Vagina (tissue), 2 donors: ENCODE results near the gene THSD7A. TPM values are rescaled to one million over a fixed set of nuclear protein-coding genes. Genes with fewer than 3 reads are reported as not detected.

Experiments used
- DNase-seq, 2 donors: peaks; one replicate each; pipeline ENCODE4 v3.0.0-alpha.2; 2017; ENCODE audit errors: extremely low spot score in 2 of 2
- H3K27ac ChIP-seq: fragments of 200-600 bp; sonication (generic); one replicate; pipeline ENCODE4 v1.5.1; 2019
- H3K27me3 ChIP-seq: fragments of 200-600 bp; sonication (generic); one replicate; pipeline ENCODE4 v1.5.1; 2019
- H3K36me3 ChIP-seq, 2 donors: fragments of 200-600 bp; sonication (generic); one replicate each; pipeline ENCODE4 v1.5.1; 2017 to 2019
- H3K4me1 ChIP-seq: fragments of 200-600 bp; sonication (generic); one replicate; pipeline ENCODE4 v1.5.1; 2019
- H3K4me3 ChIP-seq, 2 donors: fragments of 200-600 bp; sonication (generic); 1 replicate in 1 of 2; 2 replicates in 1 of 2; pipeline ENCODE4 v1.5.1; 2016 to 2019
- H3K9me3 ChIP-seq: fragments of 200-600 bp; sonication (generic); one replicate; pipeline ENCODE4 v1.5.1; 2019
- POLR2A ChIP-seq, 2 donors: fragments of 450-650 bp; IDR thresholded peaks; one replicate each; pipeline ENCODE4 v1.6.1; 2017; ENCODE audit warnings: antibody characterized with exemption in 2 of 2, mild to moderate bottlenecking in 2 of 2, moderate library complexity in 2 of 2
- POLR2AphosphoS5 ChIP-seq, 2 donors: sonication (generic); formaldehyde crosslinking; IDR thresholded peaks; one replicate each; pipeline ENCODE4 v1.9.0; 2017; ENCODE audit warnings: antibody characterized with exemption in 2 of 2, mild to moderate bottlenecking in 2 of 2, low read depth in 1 of 2; ENCODE audit not compliant: insufficient read depth in 1 of 2
- intact Hi-C: fragments of 100-400 bp; cut with DNase I; formaldehyde crosslinking; loops from one replicate; pipeline ENCODE4 v1.15.1; 2023
- total RNA-seq: library from RNA; depleted of rRNA; stranded (reverse); fragments of >200 nt; gene quantifications from one replicate; pipeline ENCODE4 v1.2.3, GENCODE V29; 2016
- TF ChIP-seq, protein P1 (sequence below), 3 experiments: fragments of 450-650 bp in 2 of 3; fragments of 200-600 bp in 1 of 3; sonication (generic) in 1 of 3; IDR thresholded peaks; one replicate each; pipeline ENCODE4 v1.5.1; 2017 to 2019; ENCODE audit warnings: antibody characterized with exemption in 3 of 3, mild to moderate bottlenecking in 2 of 3, moderate library complexity in 2 of 3

THSD7A gene
- total RNA-seq, 1 donor from 2014 or later, result 9.3 TPM

- intact Hi-C loops, result no loop called here
Measured at GRCh38 chr7:11491811-11492210, 340.2 kb downstream of the THSD7A start.

DNA sequence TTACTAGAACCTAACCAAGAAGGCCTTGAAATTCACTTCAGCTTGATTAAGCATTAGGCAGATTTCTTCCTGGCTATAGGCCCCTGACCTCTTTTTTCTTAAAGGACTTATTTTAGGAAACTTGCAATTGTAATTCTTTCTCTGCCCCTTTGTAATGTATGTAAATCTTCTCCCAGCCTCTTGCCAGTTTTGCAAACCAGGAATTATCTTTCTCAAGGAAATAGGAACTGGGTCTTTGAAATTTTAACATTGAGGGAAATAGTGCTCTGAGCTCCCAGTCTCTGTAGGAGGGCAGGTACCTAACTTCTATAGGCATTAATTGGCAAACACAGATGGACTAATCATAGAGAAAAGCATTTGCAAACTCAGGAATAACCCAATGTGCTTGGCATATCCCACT, 342.7 kb downstream of the THSD7A start:
- H3K27me3 ChIP-seq, result no peaks in the 10 kb centered on the region
- H3K9me3 ChIP-seq, result no peaks in the 10 kb centered on the region
- H3K4me1 ChIP-seq, result no peaks in the 10 kb centered on the region
- TF ChIP-seq POLR2A (IDR thresholded peaks at IDR 0.05) (no peak), POLR2AphosphoS5 (IDR thresholded peaks at IDR 0.05; ENCODE audit: insufficient read depth in 1 of 2, low read depth in 1 of 2) (no peak)
- TF ChIP-seq, protein P1, sequence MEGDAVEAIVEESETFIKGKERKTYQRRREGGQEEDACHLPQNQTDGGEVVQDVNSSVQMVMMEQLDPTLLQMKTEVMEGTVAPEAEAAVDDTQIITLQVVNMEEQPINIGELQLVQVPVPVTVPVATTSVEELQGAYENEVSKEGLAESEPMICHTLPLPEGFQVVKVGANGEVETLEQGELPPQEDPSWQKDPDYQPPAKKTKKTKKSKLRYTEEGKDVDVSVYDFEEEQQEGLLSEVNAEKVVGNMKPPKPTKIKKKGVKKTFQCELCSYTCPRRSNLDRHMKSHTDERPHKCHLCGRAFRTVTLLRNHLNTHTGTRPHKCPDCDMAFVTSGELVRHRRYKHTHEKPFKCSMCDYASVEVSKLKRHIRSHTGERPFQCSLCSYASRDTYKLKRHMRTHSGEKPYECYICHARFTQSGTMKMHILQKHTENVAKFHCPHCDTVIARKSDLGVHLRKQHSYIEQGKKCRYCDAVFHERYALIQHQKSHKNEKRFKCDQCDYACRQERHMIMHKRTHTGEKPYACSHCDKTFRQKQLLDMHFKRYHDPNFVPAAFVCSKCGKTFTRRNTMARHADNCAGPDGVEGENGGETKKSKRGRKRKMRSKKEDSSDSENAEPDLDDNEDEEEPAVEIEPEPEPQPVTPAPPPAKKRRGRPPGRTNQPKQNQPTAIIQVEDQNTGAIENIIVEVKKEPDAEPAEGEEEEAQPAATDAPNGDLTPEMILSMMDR (IDR thresholded peaks at IDR 0.05), result no peak
- intact Hi-C loops, result no loop called here
- no peak for DNase-seq
- no peaks in the 10 kb centered on the region for H3K36me3 ChIP-seq
- H3K27ac ChIP-seq, result no peak overlapping the region
- no peak overlapping the region for H3K4me3 ChIP-seq

More at GRCh38 chr7:11491811-11492210, 340.2 kb downstream of the THSD7A start:
- H3K4me1 ChIP-seq, result no peaks in the 10 kb centered on the region
- H3K9me3 ChIP-seq, result no peaks in the 10 kb centered on the region
- no peaks in the 10 kb centered on the region for H3K27me3 ChIP-seq
- no peak overlapping the region for H3K4me3 ChIP-seq
- no peaks in the 10 kb centered on the region for H3K36me3 ChIP-seq
- H3K27ac ChIP-seq, result no peak overlapping the region
- TF ChIP-seq POLR2A (IDR thresholded peaks at IDR 0.05) (no peak), POLR2AphosphoS5 (IDR thresholded peaks at IDR 0.05; ENCODE audit: insufficient read depth in 1 of 2, low read depth in 1 of 2) (no peak)
- TF ChIP-seq, protein P1 (IDR thresholded peaks at IDR 0.05), result no peak
- DNase-seq, result no peak

DNA sequence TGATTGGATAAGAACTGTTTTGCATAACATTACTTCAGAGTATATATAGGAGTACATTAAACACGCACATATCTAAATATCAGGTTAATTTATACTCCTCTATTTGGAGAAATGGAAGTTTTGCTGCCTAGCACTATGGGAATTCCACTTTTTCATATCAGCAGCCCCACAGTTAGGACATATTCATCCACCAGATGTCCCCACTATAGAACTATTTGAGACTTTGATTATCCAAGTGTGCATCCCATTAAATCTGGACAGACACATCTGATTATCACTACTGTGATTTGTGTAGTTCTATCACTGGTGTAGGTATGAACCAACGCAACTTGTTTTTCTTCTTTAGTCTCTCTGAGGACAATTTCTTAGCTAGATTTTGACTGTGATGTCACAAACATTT, 345.7 kb downstream of the THSD7A start:
- Histone ChIP-seq H3K27ac (no peak overlapping the region), H3K4me1 (no peaks in the 10 kb centered on the region), H3K27me3 (no peaks in the 10 kb centered on the region), H3K36me3 (no peaks in the 10 kb centered on the region), H3K4me3 (no peak overlapping the region), H3K9me3 (no peaks in the 10 kb centered on the region)
- no peak for TF ChIP-seq POLR2A (IDR thresholded peaks at IDR 0.05)
- TF ChIP-seq POLR2AphosphoS5 (IDR thresholded peaks at IDR 0.05; ENCODE audit: insufficient read depth in 1 of 2, low read depth in 1 of 2), result no peak
- TF ChIP-seq, protein P1 (IDR thresholded peaks at IDR 0.05), result no peak
- intact Hi-C loops, result no loop called here
- DNase-seq, result no peak

- no peaks in the 10 kb centered on the region for H3K36me3 ChIP-seq
- no peaks in the 10 kb centered on the region for H3K27me3 ChIP-seq
- no peaks in the 10 kb centered on the region for H3K4me1 ChIP-seq
- H3K9me3 ChIP-seq, result no peaks in the 10 kb centered on the region
- DNase-seq, result no peak
- H3K4me3 ChIP-seq, result no peak overlapping the region
- no peak overlapping the region for H3K27ac ChIP-seq
- TF ChIP-seq POLR2A (IDR thresholded peaks at IDR 0.05) (no peak), POLR2AphosphoS5 (IDR thresholded peaks at IDR 0.05; ENCODE audit: insufficient read depth in 1 of 2, low read depth in 1 of 2) (no peak)
- TF ChIP-seq, protein P1 (IDR thresholded peaks at IDR 0.05), result no peak
- intact Hi-C loops, result no loop called here
Measured at GRCh38 chr7:11485636-11486035, 346.4 kb downstream of the THSD7A start.

DNA sequence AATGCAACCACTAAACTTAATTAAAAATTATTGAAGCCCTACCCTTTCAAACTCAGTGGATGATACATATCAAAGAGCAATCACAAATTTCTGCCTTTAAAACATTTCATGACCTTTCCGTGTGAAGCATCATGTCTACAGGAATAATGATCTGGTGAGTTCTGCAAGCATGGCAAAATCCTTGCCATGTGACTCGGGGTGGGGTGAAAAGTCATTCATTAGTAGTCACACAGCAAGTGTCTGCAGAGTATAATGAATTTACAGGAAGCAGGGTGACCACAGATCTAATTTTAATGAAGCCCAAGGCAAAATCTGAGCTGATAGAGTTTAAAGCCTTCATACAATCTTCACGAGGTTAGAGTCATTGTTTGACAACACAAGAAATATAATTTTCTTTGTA, 351.9 kb downstream of the THSD7A start:
- no peak for DNase-seq
- Histone ChIP-seq H3K27ac (no peak overlapping the region), H3K4me1 (no peaks in the 10 kb centered on the region), H3K27me3 (no peaks in the 10 kb centered on the region), H3K9me3 (no peaks in the 10 kb centered on the region), H3K4me3 (no peak overlapping the region), H3K36me3 (no peaks in the 10 kb centered on the region)
- intact Hi-C loops, result no loop called here
- TF ChIP-seq, protein P1 (IDR thresholded peaks at IDR 0.05), result no peak
- TF ChIP-seq POLR2A (IDR thresholded peaks at IDR 0.05), result no peak
- no peak for TF ChIP-seq POLR2AphosphoS5 (IDR thresholded peaks at IDR 0.05; ENCODE audit: insufficient read depth in 1 of 2, low read depth in 1 of 2)
